H9 (cell line): Measurements from ENCODE around the gene AGT. TPM values are rescaled to one million over a fixed set of nuclear protein-coding genes. Genes with fewer than 3 reads are reported as not detected.

Experiments
- DNase-seq: peaks from one replicate; pipeline ENCODE4 v3.0.0-alpha.2; 2017
- H2AFZ ChIP-seq: one replicate; pipeline ENCODE4 v1.6.1; 2013; ENCODE audit warnings: mild to moderate bottlenecking, low read length, control low read depth, moderate library complexity
- H2AK5ac ChIP-seq: 2 replicates; pipeline ENCODE4 v1.6.1; 2013; ENCODE audit warnings: low read length, control low read depth, mixed read lengths; ENCODE audit not compliant: insufficient read length
- H2BK120ac ChIP-seq: one replicate; pipeline ENCODE4 v1.6.1; 2013; ENCODE audit warnings: low read depth, mild to moderate bottlenecking, low read length, control low read depth, inconsistent platforms; ENCODE audit not compliant: poor library complexity, severe bottlenecking
- H2BK12ac ChIP-seq: 2 replicates; pipeline ENCODE4 v1.6.1; 2013; ENCODE audit warnings: low read length, control low read depth, mixed read lengths, low read depth; ENCODE audit not compliant: insufficient read length
- H2BK15ac ChIP-seq: 2 replicates; pipeline ENCODE4 v1.6.1; 2013; ENCODE audit warnings: low read depth, low read length, control low read depth
- H2BK20ac ChIP-seq: one replicate; pipeline ENCODE4 v1.6.1; 2013; ENCODE audit warnings: low read depth, mild to moderate bottlenecking, low read length, control low read depth, inconsistent platforms; ENCODE audit not compliant: poor library complexity, severe bottlenecking
- H2BK5ac ChIP-seq: 2 replicates; pipeline ENCODE4 v1.6.1; 2013; ENCODE audit warnings: low read length, control low read depth, mixed read lengths; ENCODE audit not compliant: insufficient read length
- H3K14ac ChIP-seq: 2 replicates; pipeline ENCODE4 v1.6.1; 2013; ENCODE audit warnings: low read length, control low read depth; ENCODE audit not compliant: insufficient read depth
- H3K18ac ChIP-seq: 2 replicates; pipeline ENCODE4 v1.6.1; 2013; ENCODE audit warnings: low read depth, mild to moderate bottlenecking, mixed read lengths, low read length, control low read depth; ENCODE audit not compliant: insufficient read length
- H3K23ac ChIP-seq: 2 replicates; pipeline ENCODE4 v1.6.1; 2013; ENCODE audit warnings: low read length, control low read depth, mixed read lengths, low read depth; ENCODE audit not compliant: insufficient read length
- H3K23me2 ChIP-seq: 2 replicates; pipeline ENCODE4 v1.6.1; 2013; ENCODE audit warnings: low read depth, mild to moderate bottlenecking, mixed read lengths, low read length, control low read depth; ENCODE audit not compliant: insufficient read length, poor library complexity, severe bottlenecking
- H3K27ac ChIP-seq: 2 replicates; pipeline ENCODE4 v1.5.1; 2013; ENCODE audit warnings: low read length, control low read depth, mixed read lengths, low read depth; ENCODE audit not compliant: insufficient read length
- H3K27me3 ChIP-seq: 2 replicates; pipeline ENCODE4 v1.6.1; 2013; ENCODE audit warnings: low read length, control low read depth, inconsistent platforms; ENCODE audit not compliant: insufficient read depth
- H3K4ac ChIP-seq: 2 replicates; pipeline ENCODE4 v1.6.1; 2013; ENCODE audit warnings: low read depth, mild to moderate bottlenecking, control low read depth, inconsistent platforms, low read length, moderate library complexity
- H3K4me1 ChIP-seq: 2 replicates; pipeline ENCODE4 v1.6.1; 2013; ENCODE audit warnings: low read length, control low read depth, inconsistent platforms; ENCODE audit not compliant: insufficient read depth
- H3K4me2 ChIP-seq: 2 replicates; pipeline ENCODE4 v1.6.1; 2013; ENCODE audit warnings: low read length, control low read depth, mixed read lengths; ENCODE audit not compliant: insufficient read length, insufficient read depth
- H3K56ac ChIP-seq: 2 replicates; pipeline ENCODE4 v1.6.1; 2013; ENCODE audit warnings: low read depth, mild to moderate bottlenecking, mixed read lengths, low read length, control low read depth; ENCODE audit not compliant: insufficient read length
- H3K79me1 ChIP-seq: 2 replicates; pipeline ENCODE4 v1.6.1; 2013; ENCODE audit warnings: low read depth, mild to moderate bottlenecking, moderate library complexity, low read length, control low read depth, inconsistent platforms; ENCODE audit not compliant: insufficient read depth, poor library complexity, severe bottlenecking
- H3K79me2 ChIP-seq: 2 replicates; pipeline ENCODE4 v1.6.1; 2013; ENCODE audit warnings: low read length, control low read depth, inconsistent platforms; ENCODE audit not compliant: insufficient read depth
- H3K9ac ChIP-seq: 2 replicates; pipeline ENCODE4 v1.6.1; 2013; ENCODE audit warnings: low read length, control low read depth, mixed read lengths; ENCODE audit not compliant: insufficient read length; ENCODE audit errors: extremely low read depth
- H3K9me3 ChIP-seq: one replicate; pipeline ENCODE4 v1.6.1; 2013; ENCODE audit warnings: low read depth, low read length, inconsistent platforms; ENCODE audit not compliant: control insufficient read depth
- H3T11ph ChIP-seq: one replicate; pipeline ENCODE4 v1.6.1; 2013; ENCODE audit warnings: mild to moderate bottlenecking, low read length, control low read depth, inconsistent platforms
- H4K20me1 ChIP-seq: one replicate; pipeline ENCODE4 v1.6.1; 2013; ENCODE audit not compliant: control insufficient read depth, insufficient read length, insufficient read depth
- H4K5ac ChIP-seq: 2 replicates; pipeline ENCODE4 v1.6.1; 2013; ENCODE audit warnings: low read depth, mild to moderate bottlenecking, mixed read lengths, low read length, control low read depth; ENCODE audit not compliant: insufficient read length
- H4K8ac ChIP-seq: replicated peaks from 2 replicates; pipeline ENCODE4 v1.6.1; 2013; ENCODE audit warnings: low read length, control low read depth, mixed read lengths, low read depth; ENCODE audit not compliant: insufficient read length
- H4K91ac ChIP-seq: 2 replicates; pipeline ENCODE4 v1.6.1; 2013; ENCODE audit warnings: low read depth, mild to moderate bottlenecking, moderate library complexity, mixed read lengths, low read length, control low read depth; ENCODE audit not compliant: insufficient read length
- H3K27ac Mint-ChIP-seq, 3 experiments: 2 replicates in 2 of 3; 3 replicates in 1 of 3; pipeline ENCODE4 v1.8.0; 2020 to 2021; ENCODE audit warnings: mixed read lengths in 3 of 3, mild to moderate bottlenecking in 1 of 3, moderate library complexity in 1 of 3
- H3K27me3 Mint-ChIP-seq: 2 replicates; pipeline ENCODE4 v1.8.0; 2021; ENCODE audit warnings: low read depth, mild to moderate bottlenecking, moderate library complexity, mixed read lengths
- H3K36me3 Mint-ChIP-seq, 3 experiments: 2 replicates in 2 of 3; 3 replicates in 1 of 3; pipeline ENCODE4 v1.8.0; 2020 to 2021; ENCODE audit warnings: low read depth in 3 of 3, mixed read lengths in 3 of 3; ENCODE audit not compliant: insufficient read depth in 1 of 3
- H3K4me1 Mint-ChIP-seq, 2 experiments: 2 replicates each; pipeline ENCODE4 v1.8.0; 2020; ENCODE audit warnings: mixed read lengths in 2 of 2
- H3K4me3 Mint-ChIP-seq, 2 experiments: 2 replicates in 1 of 2; 3 replicates in 1 of 2; pipeline ENCODE4 v1.8.0; 2020 to 2021; ENCODE audit warnings: mild to moderate bottlenecking in 2 of 2, mixed read lengths in 2 of 2, moderate library complexity in 1 of 2
- H3K9me3 Mint-ChIP-seq, 2 experiments: 2 replicates in 1 of 2; 3 replicates in 1 of 2; pipeline ENCODE4 v1.8.0; 2020; ENCODE audit warnings: mild to moderate bottlenecking in 2 of 2, mixed read lengths in 2 of 2, moderate library complexity in 1 of 2
- CTCF ChIP-seq: fragments of 200-600 bp; sonication (generic); conservative IDR thresholded peaks from 3 replicates; pipeline ENCODE4 v1.8.0; 2021; ENCODE audit warnings: antibody characterized with exemption, mild to moderate bottlenecking
- WGBS: extraction: QIAGEN DNeasy Blood & Tissue Kit; methylation state at CpG from one replicate; pipeline ENCODE4 v1.1.7; 2013; ENCODE audit warnings: missing lambda C conversion rate, low lambda C conversion rate, mixed read lengths; ENCODE audit not compliant: insufficient read length; ENCODE audit errors: extremely low coverage; 5-methylcytosine and 5-hydroxymethylcytosine counted together
- total RNA-seq: library from RNA; stranded (reverse); gene quantifications from 2 replicates; pipeline ENCODE4 v1.2.1, GENCODE V29; 2021

Gene AGT
- total RNA-seq, 1 experiment from 2014 or later = not detected

DNA sequence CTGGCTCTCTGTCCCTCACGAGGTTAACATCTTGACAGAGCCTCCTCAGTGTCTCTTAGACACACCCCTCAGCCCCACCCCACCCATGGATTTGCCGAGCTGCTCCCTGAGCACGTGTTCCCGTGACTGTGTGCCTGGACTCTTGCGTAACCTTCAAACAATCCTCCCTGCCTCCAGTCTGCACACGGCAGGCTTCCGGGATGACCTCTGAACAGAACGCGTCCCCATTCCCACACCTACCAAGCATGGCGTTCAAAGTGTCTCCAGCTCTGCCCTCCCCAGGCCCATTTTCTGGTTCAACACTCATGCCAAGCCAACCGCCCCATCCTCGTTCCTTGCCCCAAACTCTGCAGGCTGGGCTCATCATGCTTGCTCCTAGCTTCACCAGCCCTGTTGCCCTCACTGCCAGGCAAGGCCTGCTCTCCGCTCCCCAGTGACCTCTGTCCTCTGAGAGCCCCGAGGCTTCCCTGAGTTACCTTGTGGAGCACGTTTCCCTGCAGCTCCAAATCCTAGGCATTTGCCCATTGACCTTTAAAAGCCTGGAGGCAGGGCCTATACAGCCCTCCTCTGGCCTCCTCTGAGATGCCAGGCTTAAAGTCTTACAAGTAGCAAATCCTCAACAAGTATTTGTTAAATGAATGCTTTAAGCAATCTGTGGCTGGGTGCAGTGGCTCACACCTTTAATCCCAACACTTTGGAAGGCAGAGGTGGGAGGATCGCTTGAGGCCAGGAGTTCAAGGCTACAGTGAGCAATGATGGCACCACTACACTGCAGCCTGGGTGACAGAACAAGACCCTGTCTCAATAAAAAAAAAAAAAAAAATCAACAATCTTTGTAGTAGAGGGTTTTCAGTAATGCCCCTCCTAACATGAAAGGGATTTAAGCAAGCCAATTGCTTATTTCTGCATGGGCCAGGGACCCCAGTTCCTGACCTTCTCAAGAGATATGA, 5.0 kb downstream of the AGT start:
- Histone ChIP-seq H3K79me1 (no peaks in the 10 kb centered on the region), H3K4ac (no peak overlapping the region), H3K18ac (no peak overlapping the region), H3K79me2 (no peaks in the 10 kb centered on the region), H2BK120ac (no peak overlapping the region), H3K56ac (no peak overlapping the region), H3K4me2 (no peak overlapping the region), H3K27me3 (no peaks in the 10 kb centered on the region), H3K23ac (no peak overlapping the region), H2BK5ac (no peak overlapping the region), H3K9me3 (no peaks in the 10 kb centered on the region), H4K91ac (no peak overlapping the region), H3K4me1 (no peaks in the 10 kb centered on the region), H3K14ac (no peak overlapping the region), H4K8ac (no peak overlapping the region), H3K27ac (no peak overlapping the region), H2AFZ (no peak overlapping the region), H4K20me1 (no peaks in the 10 kb centered on the region), H3K23me2 (no peaks in the 10 kb centered on the region), H2AK5ac (no peak overlapping the region), H2BK15ac (no peak overlapping the region), H2BK12ac (no peak overlapping the region), H2BK20ac (no peak overlapping the region), H4K5ac (no peak overlapping the region), H3T11ph (no peak overlapping the region), H3K9ac (no peak overlapping the region)
- WGBS = no CpG with 5 or more reads among the region's 16 CpGs
- no peak overlapping the region; a peak in 1 of 7 replicates for H3K27ac Mint-ChIP-seq
- no peaks in the 10 kb centered on the region for H3K9me3 Mint-ChIP-seq
- H3K27me3 Mint-ChIP-seq = peaks cover 28% of the 10 kb centered on the region
- peaks cover 9 to 17% of the 10 kb centered on the region in 2 experiments; a peak in 3 of 4 replicates for H3K4me1 Mint-ChIP-seq
- TF ChIP-seq CTCF = no peak
- no peak overlapping the region for H3K4me3 Mint-ChIP-seq
- no peaks in the 10 kb centered on the region for H3K36me3 Mint-ChIP-seq
- DNase-seq = no peak
